Measurements from ENCODE around the gene MSI2.

Gene MSI2

DNA sequence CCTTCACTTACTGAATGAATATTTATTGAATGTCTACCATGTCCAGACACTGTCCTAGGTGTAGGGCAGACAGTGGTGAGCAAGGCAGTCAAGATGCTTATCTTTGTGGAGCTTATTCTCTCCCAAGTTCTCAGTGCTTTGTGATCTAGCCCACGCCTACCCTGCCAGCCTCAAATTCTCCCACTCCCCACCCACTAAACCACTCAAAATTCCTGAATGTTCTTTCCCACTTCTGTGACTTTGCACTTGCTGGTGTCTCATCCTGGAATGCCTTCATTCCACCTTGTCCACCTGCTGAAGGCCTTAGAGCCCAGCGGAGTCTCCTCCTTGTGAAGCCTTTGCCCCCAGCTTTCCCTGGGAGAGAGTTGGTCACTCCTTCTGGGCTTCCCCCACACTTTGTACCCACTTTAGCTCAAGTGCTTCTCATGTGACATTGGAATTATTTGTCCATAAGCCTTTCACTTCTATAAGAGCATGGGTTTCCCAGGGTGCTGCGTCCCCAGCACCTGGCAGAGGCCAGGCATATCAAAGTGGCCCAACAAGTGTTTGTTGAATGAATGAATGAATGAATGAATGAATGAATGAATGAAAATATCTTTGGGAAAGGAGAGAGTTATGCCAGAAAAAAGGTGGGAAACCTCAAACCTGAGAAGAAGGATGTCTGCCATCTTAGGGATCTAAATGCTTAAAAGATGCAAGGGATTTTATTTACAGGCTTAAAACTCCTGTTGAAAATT lies 465.8 kb downstream of the MSI2 start:
- DNase-seq (ENCODE audit: low read depth), result no peak

DNA sequence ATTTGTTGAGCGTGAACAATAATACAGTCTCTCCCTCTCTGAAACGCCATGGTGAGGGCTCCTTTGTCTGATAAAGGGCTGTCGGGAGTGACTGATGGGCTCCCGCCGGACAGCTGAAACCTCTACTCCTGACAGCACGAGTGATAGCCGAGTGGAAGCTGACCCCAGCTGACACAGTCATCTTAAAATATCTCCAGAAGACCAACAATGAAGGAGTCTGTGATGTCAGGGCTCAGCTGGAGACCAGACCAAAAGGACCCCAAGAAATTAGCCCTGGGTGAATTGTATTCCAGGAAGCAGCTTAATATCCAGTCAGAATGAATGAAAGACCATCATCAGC lies 466.4 kb downstream of the MSI2 start:
- no peak for DNase-seq (ENCODE audit: low read depth)

DNA sequence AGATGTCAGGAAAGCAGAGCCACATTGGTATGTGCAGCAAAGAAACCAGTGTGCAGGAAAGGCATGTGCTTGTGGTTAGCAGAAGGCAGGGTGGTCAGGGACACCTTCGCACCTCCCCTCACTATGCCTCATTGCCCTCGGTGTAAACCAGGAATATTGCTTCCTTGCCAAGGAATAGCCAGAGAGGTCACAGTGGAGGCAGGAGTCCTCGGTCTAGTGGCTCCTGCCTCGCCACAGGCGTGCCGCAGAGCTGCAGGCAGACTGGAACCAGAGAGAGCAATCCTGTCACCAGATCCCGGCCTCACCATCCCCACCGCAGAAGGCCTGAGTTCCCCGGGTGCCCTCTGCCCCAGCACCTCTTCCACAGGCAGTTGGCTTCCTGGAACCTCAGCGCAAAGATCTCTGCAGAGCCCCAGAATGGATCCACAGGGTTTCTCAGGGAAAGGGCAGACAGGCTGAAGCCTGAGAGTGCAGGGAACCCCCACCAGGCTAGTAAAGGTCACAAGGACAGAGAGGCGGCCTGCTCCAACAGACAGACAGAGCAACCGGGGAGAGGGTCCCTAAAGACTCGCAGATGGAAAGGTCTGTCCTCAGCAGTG lies 467.2 kb downstream of the MSI2 start:
- DNase-seq (ENCODE audit: low read depth), result no peak

GRCh38 chr17:57724026-57724728 lies 467.9 kb downstream of the MSI2 start:
- no peak for DNase-seq (ENCODE audit: low read depth)

DNA sequence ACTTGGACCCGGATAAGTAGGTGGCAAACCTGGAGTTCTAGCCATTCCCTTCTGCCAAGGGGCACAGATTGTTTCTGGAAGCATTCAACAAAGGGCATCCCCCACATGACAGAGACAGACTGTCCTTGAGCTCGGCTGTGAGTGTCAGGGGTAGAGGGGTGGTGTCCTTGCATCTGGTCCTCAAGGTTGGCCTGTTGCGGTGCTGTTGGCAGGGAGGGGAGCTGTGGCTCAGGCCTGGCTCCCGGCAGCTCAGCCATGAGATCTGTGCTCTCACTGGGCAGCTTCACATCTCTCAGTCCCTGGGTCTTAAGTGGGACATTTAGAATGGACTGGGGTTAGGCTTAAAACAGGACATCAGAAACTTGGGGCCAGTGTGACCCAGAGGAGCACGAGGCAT lies 468.4 kb downstream of the MSI2 start:
- no peak for DNase-seq (ENCODE audit: low read depth)

DNA sequence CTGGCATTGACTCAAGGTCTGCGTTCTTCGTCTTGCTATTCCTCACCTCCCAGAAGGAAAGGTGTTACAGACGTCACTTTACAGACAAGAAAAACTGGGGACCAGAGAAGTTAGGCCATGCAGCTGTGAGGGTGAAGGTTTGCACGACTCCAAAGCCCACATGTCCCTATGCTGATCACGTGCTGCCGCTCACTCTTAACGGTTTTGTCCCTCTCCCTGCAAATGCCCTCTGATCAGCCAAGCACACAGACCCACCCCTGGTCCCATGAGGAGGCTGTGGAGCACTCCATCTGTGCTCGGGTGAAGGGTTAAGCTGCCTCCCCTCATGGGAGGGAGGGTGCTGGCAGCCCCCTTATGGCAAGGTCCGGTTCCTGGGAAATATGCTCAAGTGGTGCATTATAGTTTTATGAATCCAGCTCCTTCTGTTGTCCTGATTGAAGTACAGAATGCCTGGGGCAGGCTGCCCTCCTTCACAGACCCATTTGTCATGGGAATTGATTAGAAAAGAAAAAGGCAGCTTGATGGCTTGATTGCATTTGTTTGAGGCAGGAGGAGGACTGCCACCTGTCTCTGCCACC lies 470.0 kb downstream of the MSI2 start:
- DNase-seq (ENCODE audit: low read depth), result no peak

DNA sequence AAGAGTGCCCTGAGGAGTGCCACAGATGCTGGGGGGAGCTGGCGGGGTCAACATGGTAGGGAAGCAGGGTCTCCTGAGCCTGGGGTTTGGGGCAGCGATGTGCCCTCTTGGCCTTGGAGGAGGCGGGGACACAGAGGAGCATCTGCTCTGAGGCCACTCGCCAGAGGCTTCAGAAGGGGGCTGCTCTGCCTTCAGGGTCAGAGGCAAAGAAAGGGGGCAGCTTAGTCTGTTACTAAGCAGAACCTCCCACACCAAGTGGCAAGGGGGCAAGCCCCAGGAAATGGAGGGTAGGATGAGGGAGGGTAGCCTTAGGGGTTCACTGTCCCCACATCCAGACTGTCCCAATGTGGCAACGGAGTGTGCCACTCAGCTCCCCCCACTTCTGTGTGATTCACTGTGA lies 470.5 kb downstream of the MSI2 start:
- DNase-seq (ENCODE audit: low read depth), result no peak

- DNase-seq (ENCODE audit: low read depth), result no peak
These were observed 471.4 kb downstream of the MSI2 start for GRCh38 chr17:57727630-57728175.

- no peak for DNase-seq (ENCODE audit: low read depth)
These were observed 473.8 kb downstream of the MSI2 start for GRCh38 chr17:57730026-57730701.

DNA sequence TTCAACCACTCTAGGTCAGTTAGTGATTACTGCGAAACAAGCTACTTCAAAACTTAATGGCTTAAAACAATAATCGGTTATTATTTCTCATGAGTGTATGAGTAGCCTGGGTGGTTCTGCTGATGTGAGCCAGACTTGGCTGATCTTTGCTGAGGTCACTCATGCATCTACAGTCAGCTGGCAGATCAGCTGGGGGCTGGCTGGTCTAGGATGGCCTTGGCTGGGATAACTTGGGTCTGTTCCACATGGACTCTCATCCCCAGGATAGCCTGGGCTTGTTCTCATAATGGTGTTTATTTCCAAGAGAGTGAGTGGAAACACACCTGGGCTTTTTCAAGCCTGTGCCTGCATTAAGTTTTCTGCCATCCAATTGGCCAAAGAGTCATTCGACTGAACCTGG lies 475.7 kb downstream of the MSI2 start:
- DNase-seq (ENCODE audit: low read depth), result no peak

- no peak for DNase-seq (ENCODE audit: low read depth)
These were observed 476.8 kb downstream of the MSI2 start for GRCh38 chr17:57733085-57733484.
